Measurements from ENCODE around the gene UPK3A.
"Not testable (repeated sequence)": the region's sequence is repeated elsewhere in the genome, so short reads cannot be mapped to it uniquely, and the experiment has no call there.

The UPK3A gene

GRCh38 chr22:45253039-45253641, 31.6 kb upstream of the UPK3A start:
- H3K79me1 ChIP-seq (ENCODE audit: low read depth, low read length), result no peaks in the 10 kb centered on the region
- no peak overlapping the region for H3K4ac ChIP-seq (ENCODE audit: low read length)
- no peak for DNase-seq (ENCODE audit: low spot score)
- H4K91ac ChIP-seq (ENCODE audit: low read depth, low read length, poor library complexity), result no peak overlapping the region
- no peak overlapping the region for H3K4me2 ChIP-seq (ENCODE audit: insufficient read depth, low read length, poor library complexity, severe bottlenecking)
- no peak overlapping the region for H2BK120ac ChIP-seq (ENCODE audit: low read depth, low read length)
- H3K9me3 ChIP-seq (replicated peaks in 1 of 2; ENCODE audit: control insufficient read depth in 2 of 2, insufficient read depth in 1 of 2, low read depth in 1 of 2, low read length in 2 of 2), result no peaks in the 10 kb centered on the region
- H4K8ac ChIP-seq (ENCODE audit: low read depth, low read length), result no peak overlapping the region
- no peak overlapping the region for H2BK12ac ChIP-seq (ENCODE audit: low read length)
- peaks cover 0 to 2% (median 0%) of the 10 kb centered on the region in 3 experiments for H3K27me3 ChIP-seq (ENCODE audit: control insufficient read depth in 3 of 3, insufficient read depth in 3 of 3, low read depth in 1 of 3, low read length in 3 of 3)
- no peak overlapping the region for H2BK5ac ChIP-seq (ENCODE audit: low read length)
- H2AFZ ChIP-seq (ENCODE audit: low read length), result peak overlapping the region; percentile 68
- no peak overlapping the region for H3K27ac ChIP-seq (replicated peaks; ENCODE audit: low read length)
- H3K9ac ChIP-seq (ENCODE audit: low read depth, low read length, poor library complexity), result no peak overlapping the region
- no CpG with 5 or more reads among the region's 10 CpGs for WGBS, 2 donors (ENCODE audit: extremely low coverage in 2 of 2, insufficient read length in 2 of 2, insufficient replicate concordance in 1 of 2)
- H2BK15ac ChIP-seq (ENCODE audit: low read length), result no peak overlapping the region
- no peak overlapping the region for H3K14ac ChIP-seq (ENCODE audit: low read length)
- H3K4me3 ChIP-seq (ENCODE audit: low read length in 2 of 2), result no peak overlapping the region
- H3K36me3 ChIP-seq (replicated peaks in 1 of 2; ENCODE audit: control insufficient read depth in 2 of 2, insufficient read depth in 2 of 2, low read length in 2 of 2), result no peaks in the 10 kb centered on the region
- no peak overlapping the region for H3K23ac ChIP-seq (ENCODE audit: low read depth, low read length, poor library complexity)
- peaks cover 5 to 12% of the 10 kb centered on the region in 2 donors for H3K4me1 ChIP-seq (ENCODE audit: control insufficient read depth in 2 of 2, insufficient read depth in 1 of 2, low read depth in 1 of 2, low read length in 2 of 2)
- peak overlapping the region; percentile 48 for H3K18ac ChIP-seq (ENCODE audit: low read length)
- no peak overlapping the region for H2AK5ac ChIP-seq (ENCODE audit: low read depth, low read length)

- Histone ChIP-seq H3K27me3 (ENCODE audit: control insufficient read depth in 3 of 3, insufficient read depth in 3 of 3, low read depth in 1 of 3, low read length in 3 of 3) (no peaks in the 10 kb centered on the region), H3K79me1 (ENCODE audit: low read depth, low read length) (no peaks in the 10 kb centered on the region), H4K8ac (ENCODE audit: low read depth, low read length) (no peak overlapping the region), H3K36me3 (replicated peaks in 1 of 2; ENCODE audit: control insufficient read depth in 2 of 2, insufficient read depth in 2 of 2, low read length in 2 of 2) (no peaks in the 10 kb centered on the region), H3K18ac (ENCODE audit: low read length) (no peak overlapping the region), H3K23ac (ENCODE audit: low read depth, low read length, poor library complexity) (no peak overlapping the region), H3K9ac (ENCODE audit: low read depth, low read length, poor library complexity) (no peak overlapping the region), H2AFZ (ENCODE audit: low read length) (peak overlapping the region; percentile 51), H3K4me1 (ENCODE audit: control insufficient read depth in 2 of 2, insufficient read depth in 1 of 2, low read depth in 1 of 2, low read length in 2 of 2) (peaks cover 5 to 12% of the 10 kb centered on the region in 2 donors), H3K14ac (ENCODE audit: low read length) (no peak overlapping the region), H2BK15ac (ENCODE audit: low read length) (no peak overlapping the region), H3K4me3 (ENCODE audit: low read length in 2 of 2) (peak overlapping the region in 1 of 2 donors; percentile 3), H2BK5ac (ENCODE audit: low read length) (no peak overlapping the region), H2BK12ac (ENCODE audit: low read length) (no peak overlapping the region), H2AK5ac (ENCODE audit: low read depth, low read length) (no peak overlapping the region), H3K4me2 (ENCODE audit: insufficient read depth, low read length, poor library complexity, severe bottlenecking) (no peak overlapping the region), H3K4ac (ENCODE audit: low read length) (no peak overlapping the region), H3K27ac (replicated peaks; ENCODE audit: low read length) (no peak overlapping the region), H3K9me3 (replicated peaks in 1 of 2; ENCODE audit: control insufficient read depth in 2 of 2, insufficient read depth in 1 of 2, low read depth in 1 of 2, low read length in 2 of 2) (no peaks in the 10 kb centered on the region), H4K91ac (ENCODE audit: low read depth, low read length, poor library complexity) (no peak overlapping the region), H2BK120ac (ENCODE audit: low read depth, low read length) (no peak overlapping the region)
- WGBS, 2 donors (ENCODE audit: extremely low coverage in 2 of 2, insufficient read length in 2 of 2, insufficient replicate concordance in 1 of 2), result no CpG with 5 or more reads among the region's 7 CpGs
- DNase-seq (ENCODE audit: low spot score), result no peak
Observed at GRCh38 chr22:45254388-45254787, 30.4 kb upstream of the UPK3A start.

GRCh38 chr22:45254789-45255278, 29.9 kb upstream of the UPK3A start:
- Histone ChIP-seq H3K4ac (ENCODE audit: low read length) (no peak overlapping the region), H3K36me3 (replicated peaks in 1 of 2; ENCODE audit: control insufficient read depth in 2 of 2, insufficient read depth in 2 of 2, low read length in 2 of 2) (no peaks in the 10 kb centered on the region), H3K23ac (ENCODE audit: low read depth, low read length, poor library complexity) (no peak overlapping the region), H2BK12ac (ENCODE audit: low read length) (no peak overlapping the region), H2BK5ac (ENCODE audit: low read length) (no peak overlapping the region), H2AFZ (ENCODE audit: low read length) (peak overlapping the region; percentile 51), H2BK15ac (ENCODE audit: low read length) (no peak overlapping the region), H3K4me2 (ENCODE audit: insufficient read depth, low read length, poor library complexity, severe bottlenecking) (no peak overlapping the region), H3K14ac (ENCODE audit: low read length) (no peak overlapping the region), H2AK5ac (ENCODE audit: low read depth, low read length) (no peak overlapping the region), H3K4me3 (ENCODE audit: low read length in 2 of 2) (peak overlapping the region in 1 of 2 donors; percentile 3), H2BK120ac (ENCODE audit: low read depth, low read length) (peak overlapping the region; percentile 16), H3K79me1 (ENCODE audit: low read depth, low read length) (no peaks in the 10 kb centered on the region), H3K4me1 (ENCODE audit: control insufficient read depth in 2 of 2, insufficient read depth in 1 of 2, low read depth in 1 of 2, low read length in 2 of 2) (peaks cover 5 to 12% of the 10 kb centered on the region in 2 donors), H3K27ac (replicated peaks; ENCODE audit: low read length) (no peak overlapping the region), H3K9me3 (replicated peaks in 1 of 2; ENCODE audit: control insufficient read depth in 2 of 2, insufficient read depth in 1 of 2, low read depth in 1 of 2, low read length in 2 of 2) (no peaks in the 10 kb centered on the region), H3K27me3 (ENCODE audit: control insufficient read depth in 3 of 3, insufficient read depth in 3 of 3, low read depth in 1 of 3, low read length in 3 of 3) (no peaks in the 10 kb centered on the region), H3K9ac (ENCODE audit: low read depth, low read length, poor library complexity) (no peak overlapping the region), H4K8ac (ENCODE audit: low read depth, low read length) (no peak overlapping the region), H4K91ac (ENCODE audit: low read depth, low read length, poor library complexity) (no peak overlapping the region), H3K18ac (ENCODE audit: low read length) (no peak overlapping the region)
- no peak for DNase-seq (ENCODE audit: low spot score)
- no CpG with 5 or more reads among the region's 6 CpGs for WGBS, 2 donors (ENCODE audit: extremely low coverage in 2 of 2, insufficient read length in 2 of 2, insufficient replicate concordance in 1 of 2)

GRCh38 chr22:45257941-45258340, 26.8 kb upstream of the UPK3A start:
- not testable (repeated sequence) for H3K4ac ChIP-seq (ENCODE audit: low read length); DNase-seq (ENCODE audit: low spot score); H3K14ac ChIP-seq (ENCODE audit: low read length); H2AK5ac ChIP-seq (ENCODE audit: low read depth, low read length); H2BK12ac ChIP-seq (ENCODE audit: low read length); H2BK15ac ChIP-seq (ENCODE audit: low read length); H3K23ac ChIP-seq (ENCODE audit: low read depth, low read length, poor library complexity); H3K27ac ChIP-seq (replicated peaks; ENCODE audit: low read length); H3K18ac ChIP-seq (ENCODE audit: low read length); H3K4me3 ChIP-seq (ENCODE audit: low read length in 2 of 2); H3K9me3 ChIP-seq (replicated peaks in 1 of 2; ENCODE audit: control insufficient read depth in 2 of 2, insufficient read depth in 1 of 2, low read depth in 1 of 2, low read length in 2 of 2); H2BK120ac ChIP-seq (ENCODE audit: low read depth, low read length); H3K79me1 ChIP-seq (ENCODE audit: low read depth, low read length); H4K8ac ChIP-seq (ENCODE audit: low read depth, low read length); H4K91ac ChIP-seq (ENCODE audit: low read depth, low read length, poor library complexity); H3K36me3 ChIP-seq (replicated peaks in 1 of 2; ENCODE audit: control insufficient read depth in 2 of 2, insufficient read depth in 2 of 2, low read length in 2 of 2); H3K4me2 ChIP-seq (ENCODE audit: insufficient read depth, low read length, poor library complexity, severe bottlenecking); H2BK5ac ChIP-seq (ENCODE audit: low read length); H2AFZ ChIP-seq (ENCODE audit: low read length); H3K9ac ChIP-seq (ENCODE audit: low read depth, low read length, poor library complexity)
- no CpG with 5 or more reads among the region's 4 CpGs for WGBS, 2 donors (ENCODE audit: extremely low coverage in 2 of 2, insufficient read length in 2 of 2, insufficient replicate concordance in 1 of 2)
- H3K4me1 ChIP-seq (ENCODE audit: control insufficient read depth in 2 of 2, insufficient read depth in 1 of 2, low read depth in 1 of 2, low read length in 2 of 2), result peaks cover 5 to 16% of the 10 kb centered on the region in 2 donors
- H3K27me3 ChIP-seq (ENCODE audit: control insufficient read depth in 3 of 3, insufficient read depth in 3 of 3, low read depth in 1 of 3, low read length in 3 of 3), result peaks cover 0 to 19% (median 0%) of the 10 kb centered on the region in 3 experiments

Measured in neuronal stem cell (in vitro differentiated cells).